Upper lobe of left lung (tissue), 6 donors: Measurements from ENCODE around the gene PRSS37. TPM values are rescaled to one million over a fixed set of nuclear protein-coding genes. Genes with fewer than 3 reads are reported as not detected.
"Not testable (repeated sequence)": the region's sequence is repeated elsewhere in the genome, so short reads cannot be mapped to it uniquely, and the experiment has no call there.

ENCODE experiments used
- ATAC-seq, 2 donors: fragments of 200-7000 bp; cut with Tn5 transposase; one replicate each; pipeline ENCODE4 v1.9.1; 2022; ENCODE audit warnings: mild to moderate bottlenecking in 2 of 2, moderate library complexity in 2 of 2; ENCODE audit not compliant: low FRiP score in 2 of 2
- DNase-seq, 2 donors: peaks; one replicate each; pipeline ENCODE4 v3.0.0-alpha.2; 2019 to 2020
- H3K27ac ChIP-seq, 4 donors: fragments of 200-600 bp; sonication (generic); one replicate each; pipeline ENCODE4 v1.5.1; 2016 to 2019
- H3K27me3 ChIP-seq, 4 donors: fragments of 200-600 bp; sonication (generic); one replicate each; pipeline ENCODE4 v1.5.1; 2017 to 2019
- H3K36me3 ChIP-seq, 4 donors: fragments of 200-600 bp; sonication (generic); one replicate each; pipeline ENCODE4 v1.5.1; 2016 to 2019
- H3K4me1 ChIP-seq, 4 donors: fragments of 200-600 bp; sonication (generic); one replicate each; pipeline ENCODE4 v1.5.1; 2018 to 2019
- H3K4me3 ChIP-seq, 4 donors: fragments of 200-600 bp; sonication (generic); one replicate each; pipeline ENCODE4 v1.5.1; 2017 to 2019; ENCODE audit warnings: mild to moderate bottlenecking in 2 of 4, moderate library complexity in 1 of 4
- H3K9me3 ChIP-seq, 4 donors: fragments of 200-600 bp; sonication (generic); one replicate each; pipeline ENCODE4 v1.5.1; 2018 to 2019
- EP300 ChIP-seq, 4 donors: sonication (generic); formaldehyde crosslinking; IDR thresholded peaks; one replicate each; pipeline ENCODE4 v1.5.1; 2017; ENCODE audit warnings: antibody characterized with exemption in 4 of 4, control low read depth in 2 of 4
- POLR2A ChIP-seq, 4 donors: fragments of 450-650 bp; IDR thresholded peaks; one replicate each; pipeline ENCODE4 v1.5.1; 2016 to 2017; ENCODE audit warnings: antibody characterized with exemption in 4 of 4, mild to moderate bottlenecking in 2 of 4
- POLR2AphosphoS5 ChIP-seq, 2 donors: sonication (generic); formaldehyde crosslinking; IDR thresholded peaks; one replicate each; pipeline ENCODE4 v1.5.1; 2017; ENCODE audit warnings: antibody characterized with exemption in 2 of 2
- WGBS, 2 donors: methylation state at CpG; one replicate each; pipeline ENCODE4 v1.1.5; 2017 to 2018; 5-methylcytosine and 5-hydroxymethylcytosine counted together
- total RNA-seq, 6 donors: library from RNA; depleted of rRNA in 4 of 6; stranded (reverse); fragments of >200 nt in 4 of 6; gene quantifications; one replicate each; pipeline versions ENCODE4 v1.1.0 to v1.2.1, GENCODE V29; 2016 to 2021
- TF ChIP-seq, protein P1 (sequence below), 6 experiments: fragments of 450-650 bp in 4 of 6; fragments of 200-600 bp in 2 of 6; sonication (generic) in 2 of 6; IDR thresholded peaks; one replicate each; pipeline ENCODE4 v1.5.1; 2016 to 2019; ENCODE audit warnings: antibody characterized with exemption in 6 of 6
- donor health status: DM: no; HTN: no; CAD: no; lungs with moderate emphysema.
- donor health status: DM: no; HTN: yes; CAD: no; lungs with severe emphysema.

Gene PRSS37
- total RNA-seq, 6 donors from 2014 or later, result not detected

DNA sequence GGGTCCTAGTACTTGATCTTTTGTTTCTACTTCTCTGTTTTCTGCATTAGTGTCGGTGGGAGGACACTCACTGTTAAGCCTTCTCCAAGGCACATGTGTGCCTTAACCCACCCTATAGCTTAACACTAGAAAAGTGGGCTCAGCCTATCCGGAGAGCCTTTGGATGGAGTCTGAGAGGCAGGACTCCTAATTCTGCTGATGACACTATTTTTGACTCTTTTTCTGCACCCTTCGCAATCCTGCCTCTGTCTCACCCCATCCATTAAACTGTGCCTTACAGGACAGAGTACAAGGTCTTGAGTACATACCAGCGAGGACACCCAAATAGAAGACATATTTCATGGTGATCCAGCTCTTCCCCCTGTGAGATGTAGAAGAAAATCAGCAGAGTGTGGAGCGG is 577 bp downstream of the PRSS37 start:
- no peak overlapping the region for H3K27ac ChIP-seq
- no peaks in the 10 kb centered on the region for H3K27me3 ChIP-seq
- no peak for TF ChIP-seq POLR2AphosphoS5 (IDR thresholded peaks at IDR 0.05)
- TF ChIP-seq EP300 (IDR thresholded peaks at IDR 0.05), result no peak
- TF ChIP-seq, protein P1, sequence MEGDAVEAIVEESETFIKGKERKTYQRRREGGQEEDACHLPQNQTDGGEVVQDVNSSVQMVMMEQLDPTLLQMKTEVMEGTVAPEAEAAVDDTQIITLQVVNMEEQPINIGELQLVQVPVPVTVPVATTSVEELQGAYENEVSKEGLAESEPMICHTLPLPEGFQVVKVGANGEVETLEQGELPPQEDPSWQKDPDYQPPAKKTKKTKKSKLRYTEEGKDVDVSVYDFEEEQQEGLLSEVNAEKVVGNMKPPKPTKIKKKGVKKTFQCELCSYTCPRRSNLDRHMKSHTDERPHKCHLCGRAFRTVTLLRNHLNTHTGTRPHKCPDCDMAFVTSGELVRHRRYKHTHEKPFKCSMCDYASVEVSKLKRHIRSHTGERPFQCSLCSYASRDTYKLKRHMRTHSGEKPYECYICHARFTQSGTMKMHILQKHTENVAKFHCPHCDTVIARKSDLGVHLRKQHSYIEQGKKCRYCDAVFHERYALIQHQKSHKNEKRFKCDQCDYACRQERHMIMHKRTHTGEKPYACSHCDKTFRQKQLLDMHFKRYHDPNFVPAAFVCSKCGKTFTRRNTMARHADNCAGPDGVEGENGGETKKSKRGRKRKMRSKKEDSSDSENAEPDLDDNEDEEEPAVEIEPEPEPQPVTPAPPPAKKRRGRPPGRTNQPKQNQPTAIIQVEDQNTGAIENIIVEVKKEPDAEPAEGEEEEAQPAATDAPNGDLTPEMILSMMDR (IDR thresholded peaks at IDR 0.05), result no peak
- no peak for TF ChIP-seq POLR2A (IDR thresholded peaks at IDR 0.05)
- 94% methylated on average over 5 of the region's 5 CpGs for WGBS, 2 donors
- H3K36me3 ChIP-seq, result no peaks in the 10 kb centered on the region
- H3K9me3 ChIP-seq, result no peaks in the 10 kb centered on the region
- H3K4me1 ChIP-seq, result no peaks in the 10 kb centered on the region
- ATAC-seq (no peak), DNase-seq (no peak)
- no peak overlapping the region for H3K4me3 ChIP-seq

DNA sequence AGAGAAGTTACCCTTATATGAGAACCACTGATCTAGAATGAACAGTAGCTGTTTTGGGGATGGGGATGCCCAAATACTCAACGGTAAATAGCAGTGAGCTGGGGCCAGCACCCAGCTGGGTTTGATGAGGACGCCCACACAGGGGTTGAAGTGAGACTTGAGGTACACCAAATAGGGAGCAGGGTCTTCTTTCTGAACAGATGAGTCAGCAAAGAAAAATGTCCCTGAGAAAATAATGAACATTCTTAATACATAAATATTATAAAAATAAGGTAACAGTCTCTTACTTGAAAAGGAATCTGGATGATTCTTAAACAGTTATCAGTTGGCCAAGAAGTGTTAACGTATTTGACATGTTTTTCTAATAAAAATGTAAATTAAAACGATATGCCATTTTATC is 2.0 kb downstream of the PRSS37 start:
- Histone ChIP-seq H3K27ac (no peak overlapping the region), H3K9me3 (no peaks in the 10 kb centered on the region), H3K27me3 (no peaks in the 10 kb centered on the region), H3K36me3 (no peaks in the 10 kb centered on the region), H3K4me1 (no peaks in the 10 kb centered on the region), H3K4me3 (no peak overlapping the region)
- TF ChIP-seq POLR2A (IDR thresholded peaks at IDR 0.05), result no peak
- TF ChIP-seq, protein P1 (IDR thresholded peaks at IDR 0.05), result no peak
- no peak for TF ChIP-seq POLR2AphosphoS5 (IDR thresholded peaks at IDR 0.05)
- no peak for TF ChIP-seq EP300 (IDR thresholded peaks at IDR 0.05)
- DNase-seq (no peak), ATAC-seq (no peak)
- 86 to 95% methylated on average over 4 of the region's 4 CpGs for WGBS, 2 donors

DNA sequence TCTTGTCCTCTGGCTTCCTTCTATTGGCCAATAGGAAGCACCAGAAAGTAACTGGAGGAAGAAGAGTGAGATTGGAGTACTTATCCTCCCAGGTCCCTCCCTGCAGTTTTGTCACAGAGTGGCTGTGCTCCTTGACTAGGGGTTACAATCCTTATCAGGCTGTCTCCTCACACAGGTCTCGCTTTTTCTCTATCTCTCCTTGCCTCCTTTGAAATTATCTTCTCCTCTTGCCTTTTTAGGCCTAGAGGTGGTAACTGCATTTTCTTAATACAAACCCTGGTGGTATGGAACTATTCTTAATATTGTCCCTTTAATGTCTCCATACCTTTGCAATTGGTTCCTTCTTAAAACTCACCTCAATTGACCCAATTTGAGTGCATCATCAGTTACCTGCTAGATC is 2.7 kb downstream of the PRSS37 start:
- Histone ChIP-seq H3K4me1 (no peaks in the 10 kb centered on the region), H3K36me3 (no peaks in the 10 kb centered on the region), H3K4me3 (no peak overlapping the region), H3K9me3 (no peaks in the 10 kb centered on the region), H3K27ac (no peak overlapping the region), H3K27me3 (no peaks in the 10 kb centered on the region)
- DNase-seq (no peak), ATAC-seq (no peak)
- TF ChIP-seq POLR2AphosphoS5 (IDR thresholded peaks at IDR 0.05) (no peak), POLR2A (IDR thresholded peaks at IDR 0.05) (no peak), EP300 (IDR thresholded peaks at IDR 0.05) (no peak)
- TF ChIP-seq, protein P1 (IDR thresholded peaks at IDR 0.05), result no peak
- 89 to 90% methylated on average over 1 of the region's 1 CpG for WGBS, 2 donors

DNA sequence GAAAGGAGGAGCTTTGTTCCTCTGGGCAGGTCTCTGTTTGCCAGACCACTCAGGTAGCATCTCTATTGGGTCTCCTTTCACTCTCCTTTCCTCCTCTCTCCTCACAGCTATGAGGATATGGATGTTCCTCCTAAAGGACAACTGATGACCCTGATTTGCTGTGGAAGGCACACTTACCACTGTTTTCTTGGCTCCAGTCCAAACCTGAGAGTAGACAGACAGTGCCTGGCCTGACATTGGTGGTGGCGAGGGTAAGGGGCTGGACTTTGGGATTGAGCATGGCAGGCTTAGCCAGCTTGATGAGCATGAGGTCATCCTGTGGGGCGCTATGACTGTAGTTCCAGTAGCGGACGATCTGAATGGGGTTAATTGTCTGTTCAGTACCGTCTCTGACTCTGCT is 3.6 kb downstream of the PRSS37 start:
- Histone ChIP-seq H3K27me3 (no peaks in the 10 kb centered on the region), H3K4me1 (no peaks in the 10 kb centered on the region), H3K9me3 (no peaks in the 10 kb centered on the region), H3K27ac (no peak overlapping the region), H3K36me3 (no peaks in the 10 kb centered on the region), H3K4me3 (no peak overlapping the region)
- WGBS, 2 donors, result 92 to 94% methylated on average over 5 of the region's 5 CpGs
- ATAC-seq, result no peak
- TF ChIP-seq EP300 (IDR thresholded peaks at IDR 0.05) (no peak), POLR2A (IDR thresholded peaks at IDR 0.05) (no peak), POLR2AphosphoS5 (IDR thresholded peaks at IDR 0.05) (no peak)
- TF ChIP-seq, protein P1 (IDR thresholded peaks at IDR 0.05), result no peak
- no peak for DNase-seq

DNA sequence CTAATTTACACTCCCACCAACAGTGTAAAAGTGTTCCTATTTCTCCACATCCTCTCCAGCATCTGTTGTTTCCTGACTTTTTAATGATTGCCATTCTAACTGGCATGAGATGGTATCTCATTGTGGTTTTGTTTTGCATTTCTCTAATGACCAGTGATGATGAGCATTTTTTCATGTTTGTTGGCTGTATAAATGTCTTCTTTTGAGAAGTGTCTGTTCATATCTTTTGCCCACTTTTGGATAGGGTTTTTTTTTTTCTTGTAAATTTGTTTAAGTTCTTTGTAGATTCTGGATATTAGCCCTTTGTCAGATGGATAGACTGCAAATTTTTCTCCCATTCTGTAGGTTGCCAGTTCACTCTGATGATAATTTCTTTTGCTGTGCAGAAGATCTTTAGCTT is 18.9 kb downstream of the PRSS37 start:
- ATAC-seq, H3K27ac ChIP-seq, DNase-seq, H3K36me3 ChIP-seq, H3K4me1 ChIP-seq, H3K4me3 ChIP-seq, H3K27me3 ChIP-seq: not testable (repeated sequence)
- peaks cover 16 to 30% (median 20%) of the 10 kb centered on the region in 4 donors for H3K9me3 ChIP-seq
